Uterus (tissue), 4 donors: ENCODE data around the gene ZFYVE21. TPM values are rescaled to one million over a fixed set of nuclear protein-coding genes. Genes with fewer than 3 reads are reported as not detected.
A peak's percentile ranks its signal among the peaks of the same experiment; 100 is the strongest.
"Not testable (repeated sequence)": the region's sequence is repeated elsewhere in the genome, so short reads cannot be mapped to it uniquely, and the experiment has no call there.

Experiments
- DNase-seq, 2 donors: peaks; one replicate each; pipeline ENCODE4 v3.0.0-alpha.2; 2019 to 2020
- H3K27ac ChIP-seq, 2 donors: fragments of 200-600 bp; sonication (generic); 1 replicate in 1 of 2; 2 replicates in 1 of 2; pipeline ENCODE4 v1.5.1; 2016 to 2018
- H3K27me3 ChIP-seq, 2 donors: fragments of 200-600 bp; sonication (generic); one replicate each; pipeline ENCODE4 v1.5.1; 2018 to 2019; ENCODE audit warnings: control low read depth in 1 of 2
- H3K36me3 ChIP-seq, 2 donors: fragments of 200-600 bp; sonication (generic); one replicate each; pipeline ENCODE4 v1.5.1; 2019; ENCODE audit warnings: control low read depth in 1 of 2
- H3K4me1 ChIP-seq, 2 donors: fragments of 200-600 bp; sonication (generic); one replicate each; pipeline ENCODE4 v1.5.1; 2018 to 2019; ENCODE audit warnings: control low read depth in 1 of 2
- H3K4me3 ChIP-seq, 2 donors: fragments of 200-600 bp; sonication (generic); 1 replicate in 1 of 2; 2 replicates in 1 of 2; pipeline ENCODE4 v1.5.1; 2018 to 2019; ENCODE audit warnings: mild to moderate bottlenecking in 1 of 2
- H3K9me3 ChIP-seq, 2 donors: fragments of 200-600 bp; sonication (generic); one replicate each; pipeline ENCODE4 v1.5.1; 2019; ENCODE audit warnings: control low read depth in 1 of 2
- POLR2A ChIP-seq, 2 donors: fragments of 450-650 bp; IDR thresholded peaks; one replicate each; pipeline ENCODE4 v1.6.1; 2016; ENCODE audit warnings: antibody characterized with exemption in 2 of 2, mild to moderate bottlenecking in 1 of 2, moderate library complexity in 1 of 2
- intact Hi-C: fragments of 100-400 bp; cut with DNase I; formaldehyde crosslinking; loops from one replicate; pipeline ENCODE4 v1.15.1; 2023; ENCODE audit warnings: low total_unique reads
- total RNA-seq, 4 donors: library from RNA; depleted of rRNA in 3 of 4; stranded (reverse); fragments of >200 nt in 3 of 4; gene quantifications; one replicate each; pipeline versions ENCODE4 v1.1.0 to v1.2.4, GENCODE V29; 2014 to 2023
- TF ChIP-seq, protein P1 (sequence below), 4 experiments: fragments of 200-600 bp in 2 of 4; fragments of 450-650 bp in 2 of 4; sonication (generic) in 2 of 4; IDR thresholded peaks; one replicate each; pipeline ENCODE4 v1.5.1; 2016 to 2019; ENCODE audit warnings: antibody characterized with exemption in 4 of 4, mild to moderate bottlenecking in 2 of 4, moderate library complexity in 1 of 4
- donor health status: DM: yes; HTN: yes; CAD: no.

The ZFYVE21 gene
- total RNA-seq, 4 donors from 2014 or later = 73.2 to 276 (median 103) TPM

DNA sequence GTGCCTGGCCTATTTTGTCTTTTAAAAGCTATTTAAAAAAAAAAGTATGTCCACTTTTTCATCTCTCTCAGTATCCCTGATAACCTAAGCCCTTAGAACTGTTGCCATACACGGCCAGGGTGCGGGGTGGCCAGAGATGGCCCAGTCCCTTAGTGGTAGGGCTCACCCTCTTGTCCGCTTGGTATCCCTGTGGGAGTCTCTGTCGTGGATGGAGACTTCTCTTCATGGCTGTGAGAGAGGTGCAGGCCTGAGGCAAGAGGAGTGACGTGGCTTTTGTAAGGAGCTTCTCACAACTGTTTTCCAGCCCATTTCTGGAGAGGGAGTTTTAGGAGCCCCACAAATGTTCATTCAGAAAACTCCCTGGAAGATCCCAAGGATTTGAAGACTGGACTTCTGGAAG, 27.2 kb upstream of the ZFYVE21 start:
- no peak overlapping the region for H3K4me3 ChIP-seq
- intact Hi-C loops = no loop called here
- no peaks in the 10 kb centered on the region for H3K4me1 ChIP-seq

DNA sequence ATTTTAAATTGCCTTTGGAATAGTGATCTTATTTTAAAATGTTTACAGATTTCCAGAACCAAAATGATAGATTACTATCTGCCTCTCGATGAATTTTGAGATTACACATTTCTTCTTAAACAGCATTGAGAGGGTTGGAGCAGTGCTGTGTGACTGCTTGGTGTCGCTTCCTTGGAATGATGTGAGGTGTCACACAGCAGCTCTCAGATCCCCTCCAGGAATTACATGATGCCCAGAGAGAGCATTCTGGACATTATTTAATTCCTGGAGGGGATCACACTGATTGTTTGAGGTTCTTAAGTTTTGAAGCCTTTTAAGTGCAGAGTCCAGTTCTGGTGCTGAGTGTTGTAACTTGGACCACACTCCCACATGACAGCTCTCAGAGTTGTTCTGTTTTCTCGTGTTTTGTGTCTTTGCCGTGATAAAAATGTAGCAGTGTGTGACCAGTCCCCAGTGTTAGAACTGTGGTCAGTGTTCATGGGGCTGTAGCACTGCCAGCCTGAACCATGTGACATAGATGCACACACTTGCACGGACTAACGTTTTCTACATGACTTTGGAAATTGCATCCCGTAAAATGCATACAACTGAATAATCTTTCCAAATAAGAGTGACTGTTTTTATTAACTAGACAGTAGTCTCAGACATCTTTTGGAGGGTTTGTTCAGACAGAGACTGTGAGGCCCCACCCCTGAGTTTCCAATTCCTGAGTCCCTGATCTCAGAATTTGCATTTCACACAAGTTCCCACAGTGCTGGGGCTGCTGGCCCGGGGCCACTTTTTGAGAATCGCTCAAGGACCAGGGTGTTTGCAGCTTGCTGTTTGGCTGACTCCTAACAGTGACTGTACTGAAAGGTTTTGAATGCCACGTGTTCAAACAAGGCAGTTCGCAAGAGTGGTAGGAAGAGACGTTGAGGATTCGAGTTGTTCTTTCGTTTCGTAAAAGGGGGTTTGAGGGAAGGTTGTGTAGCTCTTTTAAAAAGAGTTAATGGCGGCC, 26.4 kb upstream of the ZFYVE21 start:
- TF ChIP-seq, protein P1, sequence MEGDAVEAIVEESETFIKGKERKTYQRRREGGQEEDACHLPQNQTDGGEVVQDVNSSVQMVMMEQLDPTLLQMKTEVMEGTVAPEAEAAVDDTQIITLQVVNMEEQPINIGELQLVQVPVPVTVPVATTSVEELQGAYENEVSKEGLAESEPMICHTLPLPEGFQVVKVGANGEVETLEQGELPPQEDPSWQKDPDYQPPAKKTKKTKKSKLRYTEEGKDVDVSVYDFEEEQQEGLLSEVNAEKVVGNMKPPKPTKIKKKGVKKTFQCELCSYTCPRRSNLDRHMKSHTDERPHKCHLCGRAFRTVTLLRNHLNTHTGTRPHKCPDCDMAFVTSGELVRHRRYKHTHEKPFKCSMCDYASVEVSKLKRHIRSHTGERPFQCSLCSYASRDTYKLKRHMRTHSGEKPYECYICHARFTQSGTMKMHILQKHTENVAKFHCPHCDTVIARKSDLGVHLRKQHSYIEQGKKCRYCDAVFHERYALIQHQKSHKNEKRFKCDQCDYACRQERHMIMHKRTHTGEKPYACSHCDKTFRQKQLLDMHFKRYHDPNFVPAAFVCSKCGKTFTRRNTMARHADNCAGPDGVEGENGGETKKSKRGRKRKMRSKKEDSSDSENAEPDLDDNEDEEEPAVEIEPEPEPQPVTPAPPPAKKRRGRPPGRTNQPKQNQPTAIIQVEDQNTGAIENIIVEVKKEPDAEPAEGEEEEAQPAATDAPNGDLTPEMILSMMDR (IDR thresholded peaks at IDR 0.05) = no peak
- no peak for TF ChIP-seq POLR2A (IDR thresholded peaks at IDR 0.05)
- Histone ChIP-seq H3K4me1 (no peaks in the 10 kb centered on the region), H3K27me3 (no peaks in the 10 kb centered on the region), H3K9me3 (no peaks in the 10 kb centered on the region), H3K36me3 (no peaks in the 10 kb centered on the region), H3K4me3 (no peak overlapping the region), H3K27ac (no peak overlapping the region)
- intact Hi-C loops = no loop called here
- no peak for DNase-seq

More for the DNA sequence above, 27.2 kb upstream of the ZFYVE21 start:
- no peak overlapping the region for H3K27ac ChIP-seq
- TF ChIP-seq POLR2A (IDR thresholded peaks at IDR 0.05) = no peak
- TF ChIP-seq, protein P1 (IDR thresholded peaks at IDR 0.05) = no peak
- H3K9me3 ChIP-seq = no peaks in the 10 kb centered on the region
- H3K36me3 ChIP-seq = no peaks in the 10 kb centered on the region
- H3K27me3 ChIP-seq = no peaks in the 10 kb centered on the region
- DNase-seq = no peak

DNA sequence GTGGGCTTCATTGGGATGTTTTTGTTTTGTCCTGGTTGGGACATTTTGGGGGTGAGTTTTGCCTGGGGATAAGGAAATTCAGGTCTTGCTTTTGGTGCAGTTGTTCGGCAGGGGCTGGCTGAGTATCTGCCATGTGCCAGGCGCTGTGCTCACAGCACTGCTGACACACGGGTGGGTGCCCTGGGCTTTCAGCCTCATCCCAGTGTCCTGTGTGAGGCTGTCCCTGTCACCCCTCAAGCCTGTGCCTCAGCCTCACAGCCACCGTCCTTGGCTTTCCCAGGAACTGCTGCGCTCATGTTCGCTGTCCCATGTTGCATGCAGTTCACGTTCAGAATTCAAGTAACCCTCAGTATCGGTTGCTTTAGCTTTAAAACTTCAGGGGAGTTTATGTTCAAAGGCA, 25.3 kb upstream of the ZFYVE21 start:
- no peaks in the 10 kb centered on the region for H3K27me3 ChIP-seq
- H3K36me3 ChIP-seq = no peaks in the 10 kb centered on the region
- no peak overlapping the region for H3K27ac ChIP-seq
- no peaks in the 10 kb centered on the region for H3K9me3 ChIP-seq
- no peak overlapping the region for H3K4me3 ChIP-seq
- TF ChIP-seq POLR2A (IDR thresholded peaks at IDR 0.05) = no peak
- DNase-seq = no peak
- intact Hi-C loops = no loop called here
- no peaks in the 10 kb centered on the region for H3K4me1 ChIP-seq

DNA sequence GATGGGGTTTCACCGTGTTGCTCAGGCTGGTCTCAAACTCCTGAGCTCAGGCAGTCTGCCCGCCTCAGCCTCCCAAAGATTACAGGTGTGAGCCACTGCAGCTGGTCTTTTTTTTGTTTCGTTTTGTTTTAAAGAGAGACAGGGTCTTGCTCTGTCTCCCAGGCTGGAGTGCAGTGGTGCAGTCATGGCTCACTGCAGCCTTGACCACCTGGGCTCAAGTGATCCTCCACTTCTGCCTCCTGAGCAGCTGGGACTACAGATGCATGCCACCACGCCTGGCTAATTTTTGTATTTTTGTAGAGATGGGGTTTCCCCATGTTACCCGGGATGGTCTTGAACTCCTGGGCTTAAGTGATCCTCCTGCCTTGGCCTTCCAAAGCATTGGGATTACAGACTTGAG, 24.0 kb upstream of the ZFYVE21 start:
- DNase-seq, H3K4me3 ChIP-seq, H3K9me3 ChIP-seq, H3K27me3 ChIP-seq, H3K4me1 ChIP-seq, H3K36me3 ChIP-seq, intact Hi-C loops, H3K27ac ChIP-seq: not testable (repeated sequence)

DNA sequence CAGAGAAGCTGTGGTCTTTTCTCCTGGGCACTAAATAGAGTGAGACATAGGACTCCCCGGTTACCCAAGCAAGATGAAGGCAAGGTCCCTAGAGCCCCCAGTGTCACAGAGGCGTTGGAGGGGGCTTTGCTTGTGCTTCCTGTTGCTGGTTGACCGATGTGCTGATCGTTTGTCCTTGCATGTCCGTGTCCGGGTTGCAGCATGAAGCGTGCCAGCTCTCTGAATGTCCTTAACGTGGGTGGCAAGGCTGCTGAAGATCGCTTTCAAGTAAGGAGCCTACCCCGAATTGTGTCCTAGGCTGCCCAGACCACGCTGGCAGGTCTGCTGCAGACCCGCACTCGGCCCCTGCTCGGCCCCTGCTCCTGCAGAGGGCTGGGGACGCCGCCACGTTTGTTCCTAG, 23.5 kb upstream of the ZFYVE21 start:
- no peak overlapping the region for H3K27ac ChIP-seq
- DNase-seq = no peak
- TF ChIP-seq POLR2A (IDR thresholded peaks at IDR 0.05) = no peak
- TF ChIP-seq, protein P1 (IDR thresholded peaks at IDR 0.05) = no peak

GRCh38 chr14:103692871-103693270, 22.7 kb upstream of the ZFYVE21 start:
- Histone ChIP-seq H3K27me3 (no peaks in the 10 kb centered on the region), H3K4me3 (no peak overlapping the region), H3K4me1 (peaks cover 10 to 13% of the 10 kb centered on the region in 2 donors), H3K27ac (no peak overlapping the region), H3K36me3 (no peaks in the 10 kb centered on the region), H3K9me3 (no peaks in the 10 kb centered on the region)
- intact Hi-C loops = no loop called here
- peak in 1 of 2 donors; percentile 10 for DNase-seq
- TF ChIP-seq, protein P1 (IDR thresholded peaks at IDR 0.05) = no peak
- no peak for TF ChIP-seq POLR2A (IDR thresholded peaks at IDR 0.05)

More for the DNA sequence above, 23.5 kb upstream of the ZFYVE21 start:
- Histone ChIP-seq H3K9me3 (no peaks in the 10 kb centered on the region), H3K36me3 (no peaks in the 10 kb centered on the region), H3K27me3 (no peaks in the 10 kb centered on the region), H3K4me3 (no peak overlapping the region), H3K4me1 (peaks cover 3 to 6% of the 10 kb centered on the region in 2 donors)
- intact Hi-C loops = no loop called here
